K562 (cell line): ENCODE measurements around the gene ATXN1L. TPM values are rescaled to one million over a fixed set of nuclear protein-coding genes. Genes with fewer than 3 reads are reported as not detected.

Experiments used
- ATAC-seq: fragments of 200-7000 bp; cut with Tn5 transposase; 3 replicates; pipeline ENCODE4 v1.9.1; 2020; ENCODE audit warnings: moderate library complexity
- BruUV-seq: library from RNA; stranded (reverse); fragments of 400-500 nt; replicated peaks from 2 replicates; lab custom pipeline; 2021; lab: Mats Ljungman, UMichigan
- CTCF ChIA-PET: fragments of 300-600 bp; formaldehyde crosslinking; extraction: SDS; loops from one replicate; lab custom pipeline; 2021; ENCODE audit warnings: low intra/inter-chr PET ratio; lab: Yijun Ruan, JAX
- POLR2A ChIA-PET: fragments of 300-600, 350-650 bp; sonication (Branson Sonifier 250); formaldehyde crosslinking; extraction: SDS; loops from one replicate; lab custom pipeline; 2021; ENCODE audit warnings: antibody characterized with exemption, inconsistent platforms; lab: Yijun Ruan, JAX
- DNase-seq, 4 experiments: peaks; one replicate each; pipeline versions ENCODE4 v3.0.0 to v3.0.0-alpha.2; 2011 to 2018; ENCODE audit warnings: low spot score in 3 of 4, mixed read lengths in 3 of 4; ENCODE audit errors: extremely low read depth in 1 of 4
- FAIRE-seq: peaks from 2 replicates; lab custom pipeline; 2011; peaks lifted over from hg19 to GRCh38; lab: Jason Lieb, UNC
- H2AFZ ChIP-seq: 2 replicates; pipeline ENCODE4 v1.6.0; 2011; ENCODE audit warnings: low read depth, low read length, control low read depth, inconsistent platforms
- H3K27ac ChIP-seq: fragments of 200-600 bp; 3 replicates; pipeline ENCODE4 v1.8.0; 2011; ENCODE audit warnings: low read depth, mild to moderate bottlenecking, control low read depth, inconsistent platforms, low read length, moderate library complexity, mixed read lengths; ENCODE audit errors: extremely low read depth
- H3K27me3 ChIP-seq, 2 experiments: fragments of 300-600 bp in 1 of 2; 2 replicates in 1 of 2; 3 replicates in 1 of 2; pipeline versions ENCODE4 v1.6.0 to v1.8.0; 2011; ENCODE audit warnings: inconsistent platforms in 2 of 2, low read length in 2 of 2, mild to moderate bottlenecking in 1 of 2, mixed read lengths in 1 of 2, moderate library complexity in 1 of 2; ENCODE audit not compliant: control insufficient read depth in 2 of 2, insufficient read depth in 2 of 2
- H3K36me3 ChIP-seq: fragments of 300-600 bp; 3 replicates; pipeline ENCODE4 v1.8.0; 2011; ENCODE audit warnings: mild to moderate bottlenecking, low read length, inconsistent platforms; ENCODE audit not compliant: control insufficient read depth, insufficient read depth
- H3K4me1 ChIP-seq, 2 experiments: fragments of 200-600 bp in 1 of 2; replicated peaks in 1 of 2; 2 replicates in 1 of 2; 3 replicates in 1 of 2; pipeline versions ENCODE4 v1.5.1 to v1.8.0; 2011; ENCODE audit warnings: inconsistent platforms in 2 of 2, low read length in 2 of 2, mild to moderate bottlenecking in 1 of 2, mixed read lengths in 1 of 2, moderate library complexity in 1 of 2; ENCODE audit not compliant: control insufficient read depth in 2 of 2, insufficient read depth in 2 of 2
- H3K4me2 ChIP-seq: 2 replicates; pipeline ENCODE4 v1.6.1; 2011; ENCODE audit warnings: low read length, control low read depth, inconsistent platforms, mixed read lengths; ENCODE audit not compliant: insufficient read depth
- H3K4me3 ChIP-seq: fragments of 200-600 bp; sonication (generic), shearing (Covaris generic); 2 replicates; pipeline ENCODE4 v1.5.1; 2016; ENCODE audit warnings: control low read depth, inconsistent platforms
- H3K79me2 ChIP-seq: fragments of 200-600 bp; 3 replicates; pipeline ENCODE4 v1.8.0; 2011; ENCODE audit warnings: low read length, inconsistent platforms; ENCODE audit not compliant: control insufficient read depth, insufficient read depth
- H3K9ac ChIP-seq, 2 experiments: 2 replicates each; pipeline versions ENCODE4 v1.6.0 to v1.6.1; 2011; ENCODE audit warnings: low read depth in 2 of 2, low read length in 2 of 2, control low read depth in 1 of 2, inconsistent platforms in 1 of 2, mild to moderate bottlenecking in 1 of 2, mixed read lengths in 1 of 2; ENCODE audit not compliant: insufficient read depth in 1 of 2
- H3K9me1 ChIP-seq: one replicate; pipeline ENCODE4 v1.6.0; 2011; ENCODE audit warnings: inconsistent platforms, mild to moderate bottlenecking, low read length, moderate library complexity; ENCODE audit not compliant: control insufficient read depth, insufficient read depth
- H3K9me3 ChIP-seq: replicated peaks from 2 replicates; pipeline ENCODE4 v1.5.1; 2011; ENCODE audit warnings: low read depth, low read length, inconsistent platforms; ENCODE audit not compliant: control insufficient read depth, insufficient read depth
- H4K20me1 ChIP-seq: replicated peaks from 2 replicates; pipeline ENCODE4 v1.6.1; 2011; ENCODE audit warnings: low read length, inconsistent platforms, mixed read lengths; ENCODE audit not compliant: control insufficient read depth, insufficient read depth
- HCFC1 ChIP-seq: IDR thresholded peaks from 2 replicates; pipeline ENCODE4 v1.6.1; 2012; ENCODE audit warnings: low read depth, low read length, improper control_type of control experiment
- HES1 ChIP-seq: fragments of 450-650 bp; IDR thresholded peaks from 2 replicates; pipeline ENCODE4 v1.6.1; 2016; ENCODE audit warnings: low read depth, mild to moderate bottlenecking, moderate library complexity
- HMGXB4 ChIP-seq: sonication (generic); formaldehyde crosslinking; IDR thresholded peaks from 2 replicates; pipeline ENCODE4 v1.8.1; 2023; ENCODE audit warnings: mild to moderate bottlenecking, missing genetic modification reagents
- ILF3 ChIP-seq: fragments of 450-650 bp; IDR thresholded peaks from 2 replicates; pipeline ENCODE4 v1.6.1; 2018; ENCODE audit warnings: antibody characterized with exemption, mild to moderate bottlenecking, moderate library complexity, borderline replicate concordance
- MYC ChIP-seq, 2 experiments: fragments of 250-450 bp in 1 of 2; sonication (Bioruptor Pico) in 1 of 2; IDR thresholded peaks; 2 replicates each; pipeline versions ENCODE4 v1.5.1 to v1.6.1; 2012 to 2021; ENCODE audit warnings: low read depth in 2 of 2, borderline replicate concordance in 1 of 2, improper control_type of control experiment in 1 of 2, low read length in 1 of 2, mild to moderate bottlenecking in 1 of 2, moderate library complexity in 1 of 2
- MYNN ChIP-seq, 2 experiments: sonication (generic); formaldehyde crosslinking in 1 of 2; IDR thresholded peaks; 2 replicates each; pipeline versions ENCODE4 v1.5.0 to v1.6.1; 2016 to 2020; ENCODE audit warnings: antibody characterized with exemption in 1 of 2, missing genetic modification reagents in 1 of 2
- NFIC ChIP-seq: fragments of 450-650 bp; IDR thresholded peaks from 2 replicates; pipeline ENCODE4 v1.6.1; 2017; ENCODE audit warnings: mild to moderate bottlenecking, inconsistent platforms
- PKNOX1 ChIP-seq: fragments of 450-650 bp; IDR thresholded peaks from 2 replicates; pipeline ENCODE4 v1.6.1; 2016
- SIRT6 ChIP-seq: IDR thresholded peaks from one replicate; pipeline ENCODE4 v1.6.1; 2012; ENCODE audit warnings: low read depth, mild to moderate bottlenecking, control low read depth, inconsistent platforms, low read length, moderate library complexity
- SNIP1 ChIP-seq: fragments of 450-650 bp; IDR thresholded peaks from 2 replicates; pipeline ENCODE4 v1.7.1; 2017; ENCODE audit warnings: low read depth, mild to moderate bottlenecking
- SRSF1 ChIP-seq: fragments of 200-400 bp; formaldehyde crosslinking; IDR thresholded peaks from 2 replicates; pipeline ENCODE4 v1.6.1; 2017; ENCODE audit warnings: mild to moderate bottlenecking, low read depth, low read length, moderate library complexity
- SUPT5H ChIP-seq: fragments of 450-650 bp; IDR thresholded peaks from 2 replicates; pipeline ENCODE4 v1.6.1; 2016
- TBP ChIP-seq: optimal IDR thresholded peaks from 2 replicates; pipeline ENCODE3; 2011; ENCODE audit warnings: low read depth, low read length, improper control_type of control experiment
- TEAD2 ChIP-seq: fragments of 450-650 bp; IDR thresholded peaks from 2 replicates; pipeline ENCODE4 v1.6.1; 2016; ENCODE audit warnings: missing genetic modification characterization, control low read depth, missing compliant biosample characterization
- TGIF2 ChIP-seq: sonication (generic); formaldehyde crosslinking; IDR thresholded peaks from 2 replicates; pipeline ENCODE4 v1.8.1; 2022; ENCODE audit warnings: mild to moderate bottlenecking, missing genetic modification reagents, moderate library complexity
- USF1 ChIP-seq: sonication (generic); formaldehyde crosslinking; IDR thresholded peaks from 2 replicates; pipeline ENCODE4 v1.9.0; 2022; ENCODE audit warnings: mild to moderate bottlenecking, missing genetic modification reagents
- ZBTB9 ChIP-seq: fragments of 450-650 bp; formaldehyde crosslinking; IDR thresholded peaks from 2 replicates; pipeline ENCODE4 v1.4.0; 2020; ENCODE audit warnings: mild to moderate bottlenecking, moderate library complexity
- WGBS: fragments of 100-300 bp; shearing (Covaris generic); methylation state at CpG from one replicate; pipeline ENCODE4 v1.1.6; 2016; ENCODE audit warnings: low coverage, mixed read lengths; ENCODE audit not compliant: insufficient coverage; ENCODE audit errors: missing lambda C conversion rate; 5-methylcytosine and 5-hydroxymethylcytosine counted together
- in situ Hi-C: fragments of 300-500 bp; cut with MboI; formaldehyde crosslinking; loops from 4 replicates; pipeline ENCODE4 v1.15.0; 2018; ENCODE audit warnings: inconsistent platforms, mixed read lengths
- intact Hi-C: fragments of 100-400 bp; cut with micrococcal nuclease; formaldehyde crosslinking; loops from 2 replicates; pipeline ENCODE4 v1.14.2; 2022
- polyA plus RNA-seq, 8 experiments: library from polyadenylated mRNA; depleted of rRNA in 4 of 8; stranded (reverse) in 5 of 8; unstranded in 3 of 8; fragments of >200 nt; fragmentation: Nextera tagmentation in 2 of 8; fragmentation: Illumina TruSeq in 1 of 8; extraction: Ambion mirVana in 2 of 8; extraction: Trizol in 1 of 8; gene quantifications; 2 replicates each; pipeline versions ENCODE4 v1.2.1 to v1.2.3, GENCODE V29; 2011 to 2014; ENCODE audit warnings: inconsistent platforms in 1 of 8, missing spikeins in 1 of 8
- total RNA-seq, 7 experiments: library from RNA; depleted of rRNA in 6 of 7; stranded (reverse); fragments of >200 nt in 6 of 7; fragmentation: Illumina TruSeq in 2 of 7; extraction: Trizol in 2 of 7; gene quantifications; 2 replicates each; pipeline versions ENCODE4 v1.2.1 to v1.2.3, GENCODE V29; 2011 to 2021; ENCODE audit warnings: low replicate concordance in 1 of 7

The ATXN1L gene
- total and polyA plus RNA-seq, 9 of the 15 experiments (the other 6 are each of a cell fraction or from before 2014, with no cell fraction given), result 1.4 to 11.3 (median 9.3) TPM

- Histone ChIP-seq H3K27ac (no peak overlapping the region), H3K4me2 (no peak overlapping the region), H3K9ac (no peak overlapping the region), H3K36me3 (peaks cover 4% of the 10 kb centered on the region; the same call in 2 of the 3 replicates), H3K4me3 (no peak overlapping the region), H2AFZ (no peak overlapping the region), H3K9me1 (no peaks in the 10 kb centered on the region), H3K79me2 (no peaks in the 10 kb centered on the region), H3K27me3 (no peaks in the 10 kb centered on the region), H4K20me1 (no peaks in the 10 kb centered on the region; the same call in 1 of the 2 replicates), H3K9me3 (no peaks in the 10 kb centered on the region), H3K4me1 (no peaks in the 10 kb centered on the region; a peak in 1 of 5 replicates)
- ATAC-seq, result no peak
- TF ChIP-seq HES1 (no peak), NFIC (no peak), ZBTB9 (no peak), SUPT5H (no peak), SRSF1 (no peak), USF1 (no peak), SIRT6 (no peak), TGIF2 (CRISPR knock-in tag) (no peak), HMGXB4 (CRISPR knock-in tag) (no peak), TBP (no peak), SNIP1 (no peak), HCFC1 (no peak), MYC (IDR thresholded peaks at IDR 0.05; ENCODE audit: low read depth, low read length) (no peak), MYC (CRISPR knock-in tag; IDR thresholded peaks at IDR 0.05; ENCODE audit: borderline replicate concordance, low read depth) (no peak), ILF3 (no peak), MYNN (IDR thresholded peaks at IDR 0.05) (no peak), MYNN (CRISPR knock-in tag; IDR thresholded peaks at IDR 0.05) (no peak), TEAD2 (tag) (no peak), PKNOX1 (no peak)
- FAIRE-seq, result no peak
- intact Hi-C loops, result no loop called here
- DNase-seq, result no peak
- ChIA-PET CTCF (no interaction called here), POLR2A (no interaction called here)
- no TSS peak for BruUV-seq
- in situ Hi-C loops, result no loop called here
- WGBS, result 96% methylated on average over 4 of the region's 5 CpGs
Measured at GRCh38 chr16:71863995-71864394, 18.2 kb downstream of the ATXN1L start.
